SK-N-SH (cell line): ENCODE results near the gene VGLL4. TPM values are rescaled to one million over a fixed set of nuclear protein-coding genes. Genes with fewer than 3 reads are reported as not detected.
A peak's percentile ranks its signal among the peaks of the same experiment; 100 is the strongest.

Source experiments
- CTCF ChIA-PET: fragments of 300-600, 350-600 bp; formaldehyde crosslinking; extraction: SDS; loops from one replicate; lab custom pipeline; 2021; lab: Yijun Ruan, JAX
- POLR2A ChIA-PET: fragments of 350-600 bp; sonication (Branson Sonifier 250); formaldehyde crosslinking; extraction: SDS; loops from one replicate; lab custom pipeline; 2020; ENCODE audit warnings: antibody characterized with exemption, inconsistent platforms; lab: Yijun Ruan, JAX
- DNase-seq: peaks from one replicate; pipeline ENCODE4 v3.0.0; 2012
- H2AFZ ChIP-seq: fragments of 200-600 bp; sonication (generic); 2 replicates; pipeline ENCODE4 v1.8.1; 2016; ENCODE audit warnings: antibody characterized with exemption, mild to moderate bottlenecking, low read depth
- H3F3A ChIP-seq: fragments of 200-600 bp; sonication (generic); replicated peaks from 2 replicates; pipeline ENCODE3; 2016; ENCODE audit warnings: antibody characterized with exemption, mild to moderate bottlenecking; ENCODE audit not compliant: insufficient read depth
- H3K27ac ChIP-seq, 2 experiments: fragments of 200-500 bp in 1 of 2; fragments of 200-600 bp in 1 of 2; sonication (Bioruptor generic) in 1 of 2; sonication (generic), shearing (Covaris generic) in 1 of 2; 2 replicates each; pipeline versions ENCODE4 v1.5.1 to v1.6.1; 2014 to 2016; ENCODE audit warnings: low read depth in 2 of 2, inconsistent platforms in 1 of 2, low read length in 1 of 2, mild to moderate bottlenecking in 1 of 2, mixed read lengths in 1 of 2
- H3K27me3 ChIP-seq: fragments of 200-600 bp; sonication (generic), shearing (Covaris generic); 2 replicates; pipeline ENCODE4 v1.6.1; 2016; ENCODE audit warnings: mixed run types; ENCODE audit not compliant: insufficient read depth
- H3K36me3 ChIP-seq, 2 experiments: fragments of 200-500 bp in 1 of 2; fragments of 200-600 bp in 1 of 2; sonication (Bioruptor generic) in 1 of 2; sonication (generic) in 1 of 2; replicated peaks in 1 of 2; 2 replicates each; pipeline versions ENCODE3 to v1.5.1; 2014 to 2016; ENCODE audit warnings: low read length in 1 of 2, mild to moderate bottlenecking in 1 of 2; ENCODE audit not compliant: insufficient read depth in 2 of 2, control insufficient read depth in 1 of 2
- H3K4me1 ChIP-seq, 2 experiments: fragments of 200-500 bp in 1 of 2; fragments of 200-600 bp in 1 of 2; sonication (Bioruptor generic) in 1 of 2; sonication (generic), shearing (Covaris generic) in 1 of 2; 2 replicates each; pipeline versions ENCODE4 v1.5.1 to v1.6.1; 2014 to 2016; ENCODE audit warnings: low read depth in 1 of 2, low read length in 1 of 2, mixed run types in 1 of 2; ENCODE audit not compliant: insufficient read depth in 2 of 2, control insufficient read depth in 1 of 2
- H3K4me2 ChIP-seq: fragments of 200-600 bp; sonication (generic), shearing (Covaris generic); 2 replicates; pipeline ENCODE4 v1.6.1; 2017; ENCODE audit warnings: mixed run types
- H3K4me3 ChIP-seq, 2 experiments: fragments of 200-500 bp in 1 of 2; fragments of 200-600 bp in 1 of 2; sonication (Bioruptor generic) in 1 of 2; sonication (generic), shearing (Covaris generic) in 1 of 2; 2 replicates each; pipeline versions ENCODE4 v1.5.1 to v1.8.1; 2014 to 2016; ENCODE audit warnings: low read depth in 2 of 2, inconsistent platforms in 1 of 2, low read length in 1 of 2, mild to moderate bottlenecking in 1 of 2, mixed read lengths in 1 of 2, moderate library complexity in 1 of 2
- H3K79me2 ChIP-seq: fragments of 200-600 bp; sonication (generic); 2 replicates; pipeline ENCODE4 v1.8.1; 2017; ENCODE audit warnings: mild to moderate bottlenecking; ENCODE audit not compliant: insufficient read depth
- H3K9ac ChIP-seq: fragments of 200-600 bp; sonication (generic); 2 replicates; pipeline ENCODE4 v1.6.1; 2017; ENCODE audit warnings: mixed run types
- H3K9me2 ChIP-seq: fragments of 200-600 bp; sonication (generic); 2 replicates; pipeline ENCODE4 v1.6.1; 2017; ENCODE audit warnings: mixed run types
- H3K9me3 ChIP-seq: fragments of 200-600 bp; sonication (generic); 2 replicates; pipeline ENCODE4 v1.6.1; 2017; ENCODE audit warnings: mixed run types, mild to moderate bottlenecking, moderate library complexity
- H4K20me1 ChIP-seq: fragments of 200-600 bp; sonication (generic); 2 replicates; pipeline ENCODE4 v1.6.1; 2017; ENCODE audit warnings: mild to moderate bottlenecking, mixed run types; ENCODE audit not compliant: insufficient read depth
- ELF1 ChIP-seq: IDR thresholded peaks from 2 replicates; pipeline ENCODE4 v1.4.0; 2012
- FOSL2 ChIP-seq: IDR thresholded peaks from 2 replicates; pipeline ENCODE4 v1.4.0; 2012; ENCODE audit warnings: low read depth, mild to moderate bottlenecking, moderate library complexity, borderline replicate concordance
- FOXJ3 ChIP-seq: sonication (generic); formaldehyde crosslinking; IDR thresholded peaks from 2 replicates; pipeline ENCODE4 v1.5.1; 2020; ENCODE audit warnings: mild to moderate bottlenecking, missing genetic modification reagents
- GABPA ChIP-seq: IDR thresholded peaks from 2 replicates; pipeline ENCODE4 v1.4.0; 2012; ENCODE audit warnings: low read depth, mild to moderate bottlenecking
- POLR2AphosphoS5 ChIP-seq: IDR thresholded peaks from 2 replicates; pipeline ENCODE4 v1.6.1; 2012; ENCODE audit warnings: low read depth, low read length
- RAD21 ChIP-seq: IDR thresholded peaks from 2 replicates; pipeline ENCODE4 v1.6.1; 2012; ENCODE audit warnings: mild to moderate bottlenecking, low read length
- RFX5 ChIP-seq: IDR thresholded peaks from 2 replicates; pipeline ENCODE4 v1.6.1; 2012; ENCODE audit warnings: mild to moderate bottlenecking, improper control_type of control experiment, low read length
- RXRA ChIP-seq: IDR thresholded peaks from 2 replicates; pipeline ENCODE4 v1.4.0; 2012; ENCODE audit warnings: low read depth, mild to moderate bottlenecking, borderline replicate concordance
- SMC3 ChIP-seq: IDR thresholded peaks from 2 replicates; pipeline ENCODE4 v1.6.1; 2012; ENCODE audit warnings: low read depth, low read length, improper control_type of control experiment
- WGBS: methylation state at CpG from one replicate; pipeline ENCODE4 v1.1.6; 2017; ENCODE audit warnings: low lambda C conversion rate; 5-methylcytosine and 5-hydroxymethylcytosine counted together
- polyA plus RNA-seq, 3 experiments: library from polyadenylated mRNA; depleted of rRNA; stranded (reverse); fragments of >200 nt; gene quantifications; 2 replicates each; pipeline ENCODE4 v1.2.3, GENCODE V29; 2012
- TF ChIP-seq, protein P1 (sequence below): fragments of 200-600 bp; sonication (generic); IDR thresholded peaks from 2 replicates; pipeline ENCODE4 v1.6.1; 2017; ENCODE audit warnings: antibody characterized with exemption, mild to moderate bottlenecking, moderate library complexity
- TF ChIP-seq, protein P2 (sequence below): IDR thresholded peaks from 2 replicates; pipeline ENCODE4 v1.4.0; 2012; ENCODE audit warnings: low read depth, borderline replicate concordance

The VGLL4 gene
- polyA plus RNA-seq, 1 of the 3 experiments (the other 2 are of a cell fraction) = 48.9 TPM

DNA sequence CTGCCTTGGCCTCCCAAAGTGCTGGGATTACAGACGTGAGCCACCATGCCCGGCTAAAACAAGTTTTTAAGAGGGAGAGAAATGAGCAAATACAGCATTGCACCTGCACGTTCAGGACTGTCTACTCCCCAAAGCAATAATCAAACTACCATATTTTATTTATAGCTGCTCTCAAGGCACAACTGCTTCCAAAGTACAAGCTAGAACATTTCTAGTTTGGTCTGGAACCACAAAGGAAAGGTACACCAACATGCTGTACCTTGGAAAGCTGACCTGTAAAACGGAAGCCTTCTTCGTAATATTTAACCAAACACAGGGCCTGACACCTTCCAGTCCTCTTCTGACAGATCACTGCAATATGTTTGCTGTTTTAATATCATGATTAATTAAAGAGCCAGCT, 14.5 kb upstream of the VGLL4 start (continued):
- no peak for TF ChIP-seq RXRA
- TF ChIP-seq ELF1 = no peak
- no peak for TF ChIP-seq RAD21

DNA sequence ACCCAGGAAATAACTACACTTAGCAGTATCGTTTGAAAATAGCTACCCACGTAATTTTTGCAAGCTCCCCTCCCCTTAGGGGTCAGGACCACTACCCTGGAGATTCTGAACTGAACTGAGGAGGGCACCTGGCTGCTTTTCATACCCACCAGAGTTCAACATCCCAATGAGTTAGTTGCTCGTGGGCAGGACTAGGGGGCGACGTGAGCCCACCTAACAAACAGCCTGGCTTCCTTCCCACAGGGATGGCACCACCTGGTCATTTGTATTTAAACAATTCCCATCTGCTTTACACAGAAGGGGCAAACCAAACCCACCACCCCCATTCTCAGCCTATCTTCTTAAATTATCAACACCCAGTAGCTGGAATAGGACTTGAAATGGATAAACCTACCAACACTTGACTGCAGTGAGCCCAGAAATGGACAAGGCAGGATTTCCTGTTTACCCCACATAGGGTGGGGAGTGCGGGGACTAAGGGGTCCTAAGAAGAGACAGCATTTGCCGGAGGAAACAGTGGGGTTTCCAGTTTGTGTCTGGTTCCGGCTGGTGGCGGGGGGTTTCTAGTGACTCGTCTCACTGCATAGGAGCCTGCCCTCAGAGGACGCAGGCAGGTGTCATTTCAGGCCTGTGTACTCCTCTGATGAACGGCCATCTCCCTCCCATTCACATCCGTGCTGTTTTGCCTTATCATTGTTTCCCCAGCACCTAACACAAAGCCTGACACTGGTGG, 11.6 kb upstream of the VGLL4 start:
- no peaks in the 10 kb centered on the region for H3K36me3 ChIP-seq
- H3K9me2 ChIP-seq = no peaks in the 10 kb centered on the region
- no peaks in the 10 kb centered on the region for H3K9me3 ChIP-seq
- peaks cover 18% of the 10 kb centered on the region for H3K79me2 ChIP-seq
- no peak overlapping the region for H3K4me3 ChIP-seq
- TF ChIP-seq POLR2AphosphoS5 = no peak
- TF ChIP-seq, protein P1, sequence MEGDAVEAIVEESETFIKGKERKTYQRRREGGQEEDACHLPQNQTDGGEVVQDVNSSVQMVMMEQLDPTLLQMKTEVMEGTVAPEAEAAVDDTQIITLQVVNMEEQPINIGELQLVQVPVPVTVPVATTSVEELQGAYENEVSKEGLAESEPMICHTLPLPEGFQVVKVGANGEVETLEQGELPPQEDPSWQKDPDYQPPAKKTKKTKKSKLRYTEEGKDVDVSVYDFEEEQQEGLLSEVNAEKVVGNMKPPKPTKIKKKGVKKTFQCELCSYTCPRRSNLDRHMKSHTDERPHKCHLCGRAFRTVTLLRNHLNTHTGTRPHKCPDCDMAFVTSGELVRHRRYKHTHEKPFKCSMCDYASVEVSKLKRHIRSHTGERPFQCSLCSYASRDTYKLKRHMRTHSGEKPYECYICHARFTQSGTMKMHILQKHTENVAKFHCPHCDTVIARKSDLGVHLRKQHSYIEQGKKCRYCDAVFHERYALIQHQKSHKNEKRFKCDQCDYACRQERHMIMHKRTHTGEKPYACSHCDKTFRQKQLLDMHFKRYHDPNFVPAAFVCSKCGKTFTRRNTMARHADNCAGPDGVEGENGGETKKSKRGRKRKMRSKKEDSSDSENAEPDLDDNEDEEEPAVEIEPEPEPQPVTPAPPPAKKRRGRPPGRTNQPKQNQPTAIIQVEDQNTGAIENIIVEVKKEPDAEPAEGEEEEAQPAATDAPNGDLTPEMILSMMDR = peak; percentile 59
- peak; percentile 87 for TF ChIP-seq RAD21
- TF ChIP-seq SMC3 = peak; percentile 72
- TF ChIP-seq, all 33 proteins: peak for 3
- 0 out of 2 replicates have a peak, but pooled peaks cover 13% of the 10 kb centered on the region for H4K20me1 ChIP-seq
- no peak overlapping the region for H3K27ac ChIP-seq
- H3K4me1 ChIP-seq = peaks cover 0 to 2% of the 10 kb centered on the region in 2 experiments; a peak in 1 of 4 replicates
- WGBS = 74% methylated on average over 12 of the region's 13 CpGs
- H2AFZ ChIP-seq = no peak overlapping the region
- DNase-seq = peak; percentile 73
- CTCF ChIA-PET = interaction anchor here (0.5 to 7.3 kb wide), 32 partner anchors 9 to 421 kb away, joined by 3 to 59 read pairs (median 4); partner anchors contain the start of genes TAMM41 and VGLL4
- POLR2A ChIA-PET = no interaction called here
- no peaks in the 10 kb centered on the region for H3F3A ChIP-seq
- no peaks in the 10 kb centered on the region for H3K27me3 ChIP-seq
- H3K9ac ChIP-seq = no peak overlapping the region
- H3K4me2 ChIP-seq = no peak overlapping the region

DNA sequence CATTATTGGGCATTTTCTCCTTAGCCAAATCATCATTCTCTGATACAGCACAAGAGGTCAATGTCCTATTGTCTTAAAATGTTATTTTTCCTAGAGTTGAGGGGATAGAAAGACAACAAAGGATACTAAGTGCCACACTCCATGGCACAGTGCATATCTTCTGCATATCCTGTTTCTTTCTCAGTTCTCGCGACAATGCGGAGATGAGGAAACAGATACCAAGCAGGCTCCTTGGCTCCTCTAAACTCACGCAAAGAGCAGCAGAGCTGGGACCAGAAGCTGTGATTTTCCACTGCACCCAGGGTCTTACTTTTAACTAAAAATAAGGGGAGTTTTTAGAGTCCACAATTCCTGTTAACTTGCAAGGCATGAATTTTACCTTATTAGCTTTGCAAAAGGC, 10.5 kb upstream of the VGLL4 start:
- Histone ChIP-seq H3K9me2 (no peaks in the 10 kb centered on the region), H3K9me3 (no peaks in the 10 kb centered on the region), H3K9ac (no peak overlapping the region), H3K36me3 (no peaks in the 10 kb centered on the region), H3K4me3 (no peak overlapping the region), H3K79me2 (peaks cover 18% of the 10 kb centered on the region; the same call in 1 of the 2 replicates), H3K4me2 (no peak overlapping the region), H3F3A (no peaks in the 10 kb centered on the region), H4K20me1 (0 out of 2 replicates have a peak, but pooled peaks cover 13% of the 10 kb centered on the region), H2AFZ (no peak overlapping the region), H3K27me3 (no peaks in the 10 kb centered on the region), H3K4me1 (peaks cover 0 to 2% of the 10 kb centered on the region in 2 experiments; a peak in 1 of 4 replicates), H3K27ac (no peak overlapping the region)
- no peak for DNase-seq
- TF ChIP-seq ELF1 (no peak), RFX5 (no peak), GABPA (no peak), FOSL2 (no peak), FOXJ3 (CRISPR knock-in tag) (no peak)
- TF ChIP-seq, protein P2, sequence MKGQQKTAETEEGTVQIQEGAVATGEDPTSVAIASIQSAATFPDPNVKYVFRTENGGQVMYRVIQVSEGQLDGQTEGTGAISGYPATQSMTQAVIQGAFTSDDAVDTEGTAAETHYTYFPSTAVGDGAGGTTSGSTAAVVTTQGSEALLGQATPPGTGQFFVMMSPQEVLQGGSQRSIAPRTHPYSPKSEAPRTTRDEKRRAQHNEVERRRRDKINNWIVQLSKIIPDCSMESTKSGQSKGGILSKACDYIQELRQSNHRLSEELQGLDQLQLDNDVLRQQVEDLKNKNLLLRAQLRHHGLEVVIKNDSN = no peak
- TF ChIP-seq, protein P1 = no peak
- WGBS = 95% methylated on average over 4 of the region's 4 CpGs
- POLR2A ChIA-PET = interaction anchor here (0.6 kb wide), 1 partner anchor 150 kb away, joined by 3 read pairs; no protein-coding TSS in a partner anchor
- CTCF ChIA-PET = interaction anchor here (1.0 to 7.3 kb wide), 10 partner anchors 8 to 522 kb away, joined by 3 to 59 read pairs (median 4); partner anchors contain the start of gene TAMM41
